AG09309 (cell line): ENCODE results near the gene PC.
"Not testable (repeated sequence)": the region's sequence is repeated elsewhere in the genome, so short reads cannot be mapped to it uniquely, and the experiment has no call there.

Experiments
- DNase-seq: peaks from one replicate; pipeline ENCODE4 v3.0.0-alpha.2; 2010; ENCODE audit warnings: low read depth
- H3K4me3 ChIP-seq: 2 replicates; pipeline ENCODE4 v1.5.1; 2011; ENCODE audit warnings: mild to moderate bottlenecking, low read depth, low read length, moderate library complexity; ENCODE audit not compliant: control insufficient read depth
- CTCF ChIP-seq: IDR thresholded peaks from 2 replicates; pipeline ENCODE4 v1.5.1; 2011; ENCODE audit warnings: mild to moderate bottlenecking, low read depth, low read length, inconsistent platforms; ENCODE audit not compliant: insufficient read depth, control insufficient read depth; ENCODE audit errors: missing control alignments

The PC gene

DNA sequence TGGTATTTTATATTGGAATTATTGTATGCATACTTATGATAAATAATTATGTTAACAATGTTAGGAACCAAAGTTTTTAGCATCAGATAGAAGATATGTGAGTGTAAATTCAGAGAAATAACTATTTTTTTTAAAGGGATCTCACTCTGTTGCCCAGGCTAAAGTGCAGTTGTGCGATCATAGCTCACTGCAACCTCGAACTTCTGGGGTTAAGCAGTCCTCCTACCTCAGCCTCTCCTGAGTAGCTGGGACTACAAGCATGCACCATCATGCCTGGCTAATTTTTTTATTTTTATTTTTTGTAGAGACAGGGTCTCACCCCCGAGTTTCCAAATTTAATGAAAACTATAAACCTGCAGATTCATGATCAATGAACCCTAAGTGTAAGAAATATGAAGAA is 148.6 kb downstream of the PC start:
- TF ChIP-seq CTCF = no peak
- no peak overlapping the region for H3K4me3 ChIP-seq
- DNase-seq = no peak

GRCh38 chr11:66800720-66801428 is 157.3 kb downstream of the PC start:
- no peak for DNase-seq
- no peak for TF ChIP-seq CTCF

DNA sequence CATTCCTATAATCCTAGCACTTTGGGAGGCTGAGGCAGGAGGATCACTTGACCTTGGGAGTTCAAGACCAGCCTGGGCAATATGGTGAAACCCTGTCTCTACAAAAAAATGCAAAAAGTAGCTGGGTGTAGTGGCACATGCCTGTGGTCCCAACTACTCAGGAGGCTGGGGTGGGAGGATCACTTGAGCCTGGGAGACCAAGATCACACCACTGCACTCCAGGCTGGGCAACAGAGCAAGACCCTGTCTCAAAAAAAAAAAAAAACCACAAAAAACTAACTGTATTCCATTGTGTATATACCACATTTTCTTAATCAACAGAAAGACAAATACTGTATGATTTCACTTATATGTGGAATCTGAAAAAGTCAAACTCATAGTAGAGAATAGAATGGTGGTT is 158.4 kb downstream of the PC start:
- not testable (repeated sequence) for DNase-seq, H3K4me3 ChIP-seq

More at GRCh38 chr11:66800720-66801428, 157.3 kb downstream of the PC start:
- H3K4me3 ChIP-seq = no peak overlapping the region
